IMR-90 (cell line): ENCODE results near the gene SLC12A8. TPM values are rescaled to one million over a fixed set of nuclear protein-coding genes. Genes with fewer than 3 reads are reported as not detected.

Experiments used
- ATAC-seq: fragments of 200-7000 bp; cut with Tn5 transposase; 2 replicates; pipeline ENCODE4 v1.9.1; 2020; ENCODE audit warnings: low read depth, mild to moderate bottlenecking, moderate library complexity
- BruUV-seq: library from RNA; stranded (reverse); fragments of 400-500 nt; replicated peaks from 2 replicates; lab custom pipeline; 2021; lab: Mats Ljungman, UMichigan
- CTCF ChIA-PET: fragments of 300-600 bp; formaldehyde crosslinking; extraction: SDS; loops from one replicate; lab custom pipeline; 2021; ENCODE audit warnings: antibody characterized with exemption; lab: Yijun Ruan, JAX
- POLR2A ChIA-PET: fragments of 300-600 bp; sonication (Branson Sonifier 250); formaldehyde crosslinking; loops from one replicate; lab custom pipeline; 2022; ENCODE audit warnings: antibody characterized with exemption; ENCODE audit not compliant: unreplicated experiment; lab: Charles Lee
- DNase-seq: peaks from one replicate; pipeline ENCODE4 v3.0.0; 2013
- H2AFZ ChIP-seq: replicated peaks from 2 replicates; pipeline ENCODE3; 2013; ENCODE audit warnings: low read length, mild to moderate bottlenecking; ENCODE audit not compliant: poor library complexity
- H2AK5ac ChIP-seq: 2 replicates; pipeline ENCODE4 v1.6.1; 2013; ENCODE audit warnings: low read depth, low read length, inconsistent platforms
- H2AK9ac ChIP-seq: replicated peaks from 2 replicates; pipeline ENCODE3; 2013; ENCODE audit warnings: mild to moderate bottlenecking, low read depth, low read length, moderate library complexity; ENCODE audit not compliant: poor library complexity
- H2BK120ac ChIP-seq: 2 replicates; pipeline ENCODE4 v1.6.1; 2013; ENCODE audit warnings: low read depth, low read length, inconsistent platforms
- H2BK15ac ChIP-seq: 3 replicates; pipeline ENCODE4 v1.6.1; 2013; ENCODE audit warnings: low read depth, low read length, inconsistent platforms
- H2BK20ac ChIP-seq: 2 replicates; pipeline ENCODE4 v1.6.1; 2013; ENCODE audit warnings: low read depth, mild to moderate bottlenecking, inconsistent platforms, low read length, moderate library complexity
- H2BK5ac ChIP-seq: 2 replicates; pipeline ENCODE4 v1.6.1; 2013; ENCODE audit warnings: mild to moderate bottlenecking, low read depth, low read length, inconsistent platforms; ENCODE audit not compliant: poor library complexity, severe bottlenecking
- H3K14ac ChIP-seq: replicated peaks from 2 replicates; pipeline ENCODE4 v1.6.1; 2013; ENCODE audit warnings: low read depth, low read length, inconsistent platforms
- H3K18ac ChIP-seq: 2 replicates; pipeline ENCODE4 v1.6.1; 2013; ENCODE audit warnings: low read depth, low read length, control low read depth
- H3K23ac ChIP-seq: 2 replicates; pipeline ENCODE4 v1.6.1; 2013; ENCODE audit warnings: low read depth, low read length, inconsistent platforms
- H3K27ac ChIP-seq: 2 replicates; pipeline ENCODE4 v1.5.1; 2013; ENCODE audit warnings: mild to moderate bottlenecking, control low read depth, low read length; ENCODE audit not compliant: insufficient read depth
- H3K27me3 ChIP-seq: 2 replicates; pipeline ENCODE4 v1.6.1; 2013; ENCODE audit warnings: low read length; ENCODE audit not compliant: control insufficient read depth, insufficient read depth
- H3K36me3 ChIP-seq: 2 replicates; pipeline ENCODE4 v1.6.1; 2013; ENCODE audit warnings: low read length, mixed read lengths; ENCODE audit not compliant: control insufficient read depth, insufficient read depth
- H3K4ac ChIP-seq: 2 replicates; pipeline ENCODE4 v1.6.1; 2013; ENCODE audit warnings: low read depth, low read length, inconsistent platforms
- H3K4me1 ChIP-seq: 2 replicates; pipeline ENCODE4 v1.6.1; 2013; ENCODE audit warnings: low read length, mixed read lengths; ENCODE audit not compliant: control insufficient read depth, insufficient read depth
- H3K4me2 ChIP-seq: 2 replicates; pipeline ENCODE4 v1.6.1; 2013; ENCODE audit warnings: low read depth, mild to moderate bottlenecking, control low read depth, low read length, moderate library complexity
- H3K4me3 ChIP-seq: 2 replicates; pipeline ENCODE4 v1.5.1; 2013; ENCODE audit warnings: low read depth, mild to moderate bottlenecking, control low read depth, low read length, moderate library complexity; ENCODE audit not compliant: insufficient read depth
- H3K56ac ChIP-seq: 2 replicates; pipeline ENCODE4 v1.6.1; 2013; ENCODE audit warnings: low read length, inconsistent platforms; ENCODE audit not compliant: insufficient read depth; ENCODE audit errors: extremely low read depth
- H3K79me1 ChIP-seq, 2 experiments: 2 replicates each; pipeline ENCODE4 v1.6.1; 2013; ENCODE audit warnings: low read length in 2 of 2, inconsistent platforms in 1 of 2, low read depth in 1 of 2
- H3K9ac ChIP-seq: 2 replicates; pipeline ENCODE4 v1.6.1; 2013; ENCODE audit warnings: low read depth, low read length, control low read depth
- H3K9me1 ChIP-seq: 2 replicates; pipeline ENCODE4 v1.6.1; 2013; ENCODE audit warnings: low read length, inconsistent platforms; ENCODE audit not compliant: insufficient read depth
- H3K9me3 ChIP-seq: 2 replicates; pipeline ENCODE4 v1.6.1; 2013; ENCODE audit warnings: low read length; ENCODE audit not compliant: control insufficient read depth, insufficient read depth
- H4K20me1 ChIP-seq: 2 replicates; pipeline ENCODE4 v1.6.1; 2013; ENCODE audit warnings: low read length, inconsistent platforms; ENCODE audit not compliant: insufficient read depth
- H4K5ac ChIP-seq: 2 replicates; pipeline ENCODE4 v1.6.1; 2013; ENCODE audit warnings: mild to moderate bottlenecking, low read depth, low read length, control low read depth
- H4K8ac ChIP-seq, 2 experiments: 2 replicates each; pipeline ENCODE4 v1.6.1; 2013; ENCODE audit warnings: low read depth in 2 of 2, low read length in 2 of 2, control low read depth in 1 of 2, inconsistent platforms in 1 of 2
- H4K91ac ChIP-seq: 2 replicates; pipeline ENCODE4 v1.6.1; 2013; ENCODE audit warnings: low read depth, low read length, inconsistent platforms; ENCODE audit not compliant: insufficient read depth
- BHLHE40 ChIP-seq: fragments of 150-350 bp; IDR thresholded peaks from 2 replicates; pipeline ENCODE4 v1.6.1; 2016; ENCODE audit warnings: mild to moderate bottlenecking, low read depth, low read length
- CEBPB ChIP-seq: IDR thresholded peaks from 2 replicates; pipeline ENCODE4 v1.6.1; 2012; ENCODE audit warnings: low read depth, low read length, improper control_type of control experiment
- CHD1 ChIP-seq: IDR thresholded peaks from 2 replicates; pipeline ENCODE4 v1.6.1; 2012; ENCODE audit warnings: low read depth, low read length, improper control_type of control experiment
- CTCF ChIP-seq: conservative IDR thresholded peaks from 2 replicates; pipeline ENCODE4 v1.5.1; 2012; ENCODE audit warnings: mild to moderate bottlenecking, low read depth, low read length, improper control_type of control experiment
- FOS ChIP-seq: fragments of 150-350 bp; IDR thresholded peaks from 2 replicates; pipeline ENCODE4 v1.6.1; 2016; ENCODE audit warnings: low read depth, low read length
- MAFK ChIP-seq: IDR thresholded peaks from 2 replicates; pipeline ENCODE4 v1.6.1; 2012; ENCODE audit warnings: low read depth, low read length, improper control_type of control experiment
- MAZ ChIP-seq: IDR thresholded peaks from 2 replicates; pipeline ENCODE4 v1.6.1; 2012; ENCODE audit warnings: low read depth, mild to moderate bottlenecking, low read length, improper control_type of control experiment, moderate library complexity, borderline replicate concordance
- MXI1 ChIP-seq: IDR thresholded peaks from 2 replicates; pipeline ENCODE4 v1.6.1; 2012; ENCODE audit warnings: low read depth, mild to moderate bottlenecking, low read length, moderate library complexity, borderline replicate concordance
- POLR2A ChIP-seq: IDR thresholded peaks from 2 replicates; pipeline ENCODE4 v1.6.1; 2012; ENCODE audit warnings: mild to moderate bottlenecking, low read depth, low read length
- RAD21 ChIP-seq: IDR thresholded peaks from 2 replicates; pipeline ENCODE4 v1.6.1; 2012; ENCODE audit warnings: low read length, improper control_type of control experiment
- RCOR1 ChIP-seq: IDR thresholded peaks from 2 replicates; pipeline ENCODE4 v1.6.1; 2012; ENCODE audit warnings: mild to moderate bottlenecking, low read length, improper control_type of control experiment; ENCODE audit not compliant: insufficient replicate concordance
- WGBS, 2 experiments: methylation state at CpG; one replicate each; pipeline versions ENCODE4 v1.1.5 to v1.1.7; 2013; ENCODE audit warnings: missing lambda C conversion rate in 2 of 2; ENCODE audit not compliant: insufficient read length in 1 of 2; ENCODE audit errors: extremely low coverage in 2 of 2; 5-methylcytosine and 5-hydroxymethylcytosine counted together
- dilution Hi-C: fragments of 300-500 bp; cut with HindIII; formaldehyde crosslinking; loops from one replicate; pipeline ENCODE4 v1.14.3; 2018; ENCODE audit warnings: low sequenced_read_pairs; ENCODE audit not compliant: unreplicated experiment
- in situ Hi-C: fragments of 300-500 bp; cut with MboI; formaldehyde crosslinking; loops from 3 replicates; pipeline ENCODE4 v1.14.3; 2019; ENCODE audit warnings: low sequenced_read_pairs, inconsistent platforms, mixed read lengths
- intact Hi-C: fragments of 100-400 bp; cut with micrococcal nuclease; formaldehyde crosslinking; loops from 2 replicates; pipeline ENCODE4 v1.10.0; 2022
- polyA plus RNA-seq, 3 experiments: library from polyadenylated mRNA; depleted of rRNA; stranded (reverse); fragments of >200 nt; gene quantifications; 2 replicates each; pipeline ENCODE4 v1.2.3, GENCODE V29; 2012; ENCODE audit warnings: low replicate concordance in 1 of 3
- total RNA-seq: library from RNA; depleted of rRNA; stranded (reverse); fragments of >200 nt; gene quantifications from 2 replicates; pipeline ENCODE4 v1.2.3, GENCODE V29; 2012

SLC12A8 gene
- total and polyA plus RNA-seq, 2 of the 4 experiments (the other 2 are of a cell fraction), result 2.2 to 4.3 TPM

DNA sequence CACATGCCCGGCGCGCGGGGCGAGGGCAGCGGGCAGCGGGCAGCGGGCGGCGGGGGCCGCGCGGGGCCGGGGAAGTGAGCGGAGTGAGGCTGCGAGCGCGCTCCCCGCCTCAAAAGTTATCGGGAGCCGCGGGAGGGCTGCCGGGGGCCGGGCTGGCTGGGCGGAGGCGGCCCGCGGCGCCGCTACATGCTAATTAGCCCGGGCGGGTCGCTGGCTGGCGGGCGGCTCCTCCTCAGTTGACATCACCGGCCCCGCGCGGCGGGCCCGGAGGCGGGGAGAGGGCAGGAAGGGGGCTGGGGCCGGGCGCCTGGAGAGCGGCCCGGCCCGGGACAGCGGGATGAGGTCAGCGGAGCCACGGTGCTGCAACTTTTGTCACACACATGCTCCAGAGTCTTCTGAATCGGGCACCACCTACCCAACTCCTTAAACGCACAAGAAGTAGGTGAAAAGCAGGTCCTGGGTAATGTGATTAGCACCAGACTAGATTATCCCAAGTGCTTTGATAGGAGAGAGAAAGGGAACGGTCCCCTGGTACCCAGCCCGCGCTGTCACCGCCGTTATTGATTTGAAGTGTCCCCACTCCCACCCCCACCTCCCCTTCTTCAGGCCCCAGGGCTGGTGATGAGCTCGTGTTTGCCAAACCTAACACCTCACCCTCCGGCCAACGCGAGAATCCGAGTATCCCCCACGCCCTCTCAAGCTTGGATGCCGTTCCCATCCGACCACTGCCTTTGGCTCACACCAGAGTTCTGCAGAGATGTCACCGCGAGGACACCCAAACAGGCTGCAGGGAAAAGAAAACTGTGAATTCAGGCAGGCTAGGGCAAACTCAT lies 156.4 kb downstream of the SLC12A8 start, which contains the start of gene HEG1:
TSS of gene HEG1 (minus strand) at position 85 of the 833 bp plus-strand sequence. CDS start 107 bp downstream, outside the sequence.
- H3K79me1 ChIP-seq, result peaks cover 11 to 36% of the 10 kb centered on the region in 2 experiments; a peak in 3 of 4 replicates
- H3K4me1 ChIP-seq, result peaks cover 32% of the 10 kb centered on the region
- H3K4me3 ChIP-seq, result peak within 1 kb of the TSS; percentile 96
- peak within 1 kb of the TSS; percentile 88 for H2BK15ac ChIP-seq
- H3K9me1 ChIP-seq, result peaks cover 23% of the 10 kb centered on the region
- peak within 1 kb of the TSS; percentile 79 for H2AFZ ChIP-seq
- H3K27me3 ChIP-seq, result no peaks in the 10 kb centered on the region
- peak within 1 kb of the TSS; percentile 76 for H4K5ac ChIP-seq
- peak within 1 kb of the TSS; percentile 94 for H3K9ac ChIP-seq
- peak within 1 kb of the TSS; percentile 82 for H2AK5ac ChIP-seq
- peak; percentile 77 for DNase-seq
- H2BK5ac ChIP-seq, result peak within 1 kb of the TSS; percentile 95
- ATAC-seq, result peak; percentile 73
- peak within 1 kb of the TSS; percentile 84 for H4K91ac ChIP-seq
- in situ Hi-C loops, result no loop called here
- no TSS peak for BruUV-seq
- peak within 1 kb of the TSS; percentile 80 for H3K14ac ChIP-seq
- ChIA-PET CTCF (interaction anchor here (1.2 to 1.4 kb wide), 2 partner anchors 51 to 108 kb away, joined by 3 to 4 read pairs; no protein-coding TSS in a partner anchor), POLR2A (no interaction called here)
- peaks cover 5% of the 10 kb centered on the region; the same call in 1 of the 2 replicates for H3K36me3 ChIP-seq
- H2BK20ac ChIP-seq, result peak within 1 kb of the TSS; percentile 87
- H3K56ac ChIP-seq, result peak within 1 kb of the TSS; percentile 86
- peak within 1 kb of the TSS; percentile 91 for H3K18ac ChIP-seq
- peak within 1 kb of the TSS; percentile 81 for H2AK9ac ChIP-seq
- H4K8ac ChIP-seq, result peak within 1 kb of the TSS; percentile 19 to 70; a peak in 3 of 4 replicates
- H2BK120ac ChIP-seq, result peak within 1 kb of the TSS; percentile 86
- H4K20me1 ChIP-seq, result peaks cover 30% of the 10 kb centered on the region
- H3K4ac ChIP-seq, result peak within 1 kb of the TSS; percentile 83
- TF ChIP-seq BHLHE40 (peak; percentile 34; the same call in 1 of the 2 replicates), CEBPB (peak; percentile 66), RCOR1 (no peak), MAFK (no peak), CTCF (no peak), FOS (0 out of 2 replicates have a peak, but pooled peaks have one; percentile 17), MXI1 (peak; percentile 81), CHD1 (0 out of 2 replicates have a peak, but pooled peaks have one; percentile 74), MAZ (peak; percentile 84), RAD21 (no peak), POLR2A (peak; percentile 55; the same call in 1 of the 2 replicates)
- intact Hi-C loops, result loop anchor here (1.0 to 2.0 kb wide), 3 partner anchors 47 to 383 kb away; partner anchors contain the start of gene ZNF148
- H3K9me3 ChIP-seq, result no peaks in the 10 kb centered on the region
- peak within 1 kb of the TSS; percentile 86 for H3K23ac ChIP-seq
- H3K27ac ChIP-seq, result peak within 1 kb of the TSS; percentile 94
- peak within 1 kb of the TSS; percentile 95 for H3K4me2 ChIP-seq
- 1% methylated on average over 27 of the region's 67 CpGs; no CpG with 5 or more reads in 1 of the 2 experiments for WGBS, 2 experiments
- dilution Hi-C loops, result no loop called here
